Epithelial cell of esophagus (primary cell): ENCODE results near the gene RNF214.
A peak's percentile ranks its signal among the peaks of the same experiment; 100 is the strongest.
"Not testable (repeated sequence)": the region's sequence is repeated elsewhere in the genome, so short reads cannot be mapped to it uniquely, and the experiment has no call there.

Experiments used
- DNase-seq: peaks from one replicate; pipeline ENCODE4 v3.0.0; 2010; ENCODE audit warnings: low read depth
- H3K4me3 ChIP-seq: 2 replicates; pipeline ENCODE4 v1.5.1; 2011; ENCODE audit warnings: mild to moderate bottlenecking, low read length, control low read depth
- TF ChIP-seq, protein P1 (sequence below): IDR thresholded peaks from 2 replicates; pipeline ENCODE4 v1.5.1; 2011; ENCODE audit warnings: low read depth, mild to moderate bottlenecking, low read length, control low read depth, inconsistent platforms; ENCODE audit not compliant: insufficient read depth; ENCODE audit errors: missing control alignments

The RNF214 gene

DNA sequence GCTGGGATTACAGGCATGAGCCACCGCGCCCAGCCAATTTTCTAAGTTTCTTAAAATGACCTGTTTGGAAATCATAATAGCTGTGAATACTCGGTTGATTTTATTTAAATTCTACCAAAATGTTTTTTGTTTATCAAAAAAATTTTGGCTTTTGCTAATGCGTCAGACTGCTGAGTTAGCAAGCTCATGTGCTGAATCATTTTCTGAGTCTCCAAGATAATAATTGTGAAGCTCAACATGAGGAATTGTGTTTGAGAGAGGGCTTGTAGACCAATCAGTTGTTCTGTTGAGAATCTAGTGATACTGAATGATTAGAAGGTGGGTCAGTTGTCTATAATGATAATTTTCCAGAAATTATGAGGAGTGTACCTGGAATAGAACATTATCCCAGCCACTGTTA is 15.9 kb downstream of the RNF214 start:
- H3K4me3 ChIP-seq, result no peak overlapping the region
- TF ChIP-seq, protein P1, sequence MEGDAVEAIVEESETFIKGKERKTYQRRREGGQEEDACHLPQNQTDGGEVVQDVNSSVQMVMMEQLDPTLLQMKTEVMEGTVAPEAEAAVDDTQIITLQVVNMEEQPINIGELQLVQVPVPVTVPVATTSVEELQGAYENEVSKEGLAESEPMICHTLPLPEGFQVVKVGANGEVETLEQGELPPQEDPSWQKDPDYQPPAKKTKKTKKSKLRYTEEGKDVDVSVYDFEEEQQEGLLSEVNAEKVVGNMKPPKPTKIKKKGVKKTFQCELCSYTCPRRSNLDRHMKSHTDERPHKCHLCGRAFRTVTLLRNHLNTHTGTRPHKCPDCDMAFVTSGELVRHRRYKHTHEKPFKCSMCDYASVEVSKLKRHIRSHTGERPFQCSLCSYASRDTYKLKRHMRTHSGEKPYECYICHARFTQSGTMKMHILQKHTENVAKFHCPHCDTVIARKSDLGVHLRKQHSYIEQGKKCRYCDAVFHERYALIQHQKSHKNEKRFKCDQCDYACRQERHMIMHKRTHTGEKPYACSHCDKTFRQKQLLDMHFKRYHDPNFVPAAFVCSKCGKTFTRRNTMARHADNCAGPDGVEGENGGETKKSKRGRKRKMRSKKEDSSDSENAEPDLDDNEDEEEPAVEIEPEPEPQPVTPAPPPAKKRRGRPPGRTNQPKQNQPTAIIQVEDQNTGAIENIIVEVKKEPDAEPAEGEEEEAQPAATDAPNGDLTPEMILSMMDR, result no peak
- no peak for DNase-seq

DNA sequence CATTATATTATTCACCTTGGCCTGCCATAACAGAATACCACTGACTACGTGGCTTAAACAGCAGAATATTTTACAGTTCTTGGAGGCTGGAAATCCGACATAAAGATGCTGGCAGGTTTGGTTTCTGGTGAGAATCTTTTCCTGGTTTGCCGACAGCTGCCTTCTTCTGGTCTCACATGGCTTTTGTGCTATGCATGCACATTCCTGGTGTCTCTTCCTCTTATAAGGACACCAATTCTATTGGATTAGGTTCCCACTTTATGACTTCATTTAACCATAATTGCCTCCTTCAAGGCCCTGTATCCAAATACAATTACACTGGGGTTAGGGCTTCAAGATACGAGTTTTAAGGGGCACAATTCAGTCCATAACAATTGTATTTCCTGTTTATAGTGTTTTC is 17.1 kb downstream of the RNF214 start:
- DNase-seq, result no peak
- H3K4me3 ChIP-seq, result no peak overlapping the region
- TF ChIP-seq, protein P1, result no peak

DNA sequence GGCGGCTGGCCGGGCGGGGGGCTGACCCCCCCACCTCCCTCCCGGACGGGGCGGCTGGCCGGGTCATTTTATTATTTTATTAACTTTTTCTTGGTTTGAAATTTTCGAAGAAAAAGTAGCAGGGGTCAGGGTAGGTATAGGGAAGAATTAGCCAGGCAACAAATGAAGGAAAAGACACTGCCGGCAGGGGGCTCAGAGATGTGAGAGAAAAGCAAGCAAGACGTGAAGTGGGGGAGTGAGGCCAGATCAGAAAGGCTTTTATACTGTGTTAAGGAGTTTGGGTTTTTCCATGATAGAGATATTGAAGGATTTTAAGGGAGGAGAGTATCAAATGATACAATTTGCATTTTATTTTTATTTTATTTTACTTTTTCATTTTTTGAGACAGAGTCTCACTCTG is 19.0 kb downstream of the RNF214 start:
- TF ChIP-seq, protein P1, result no peak

DNA sequence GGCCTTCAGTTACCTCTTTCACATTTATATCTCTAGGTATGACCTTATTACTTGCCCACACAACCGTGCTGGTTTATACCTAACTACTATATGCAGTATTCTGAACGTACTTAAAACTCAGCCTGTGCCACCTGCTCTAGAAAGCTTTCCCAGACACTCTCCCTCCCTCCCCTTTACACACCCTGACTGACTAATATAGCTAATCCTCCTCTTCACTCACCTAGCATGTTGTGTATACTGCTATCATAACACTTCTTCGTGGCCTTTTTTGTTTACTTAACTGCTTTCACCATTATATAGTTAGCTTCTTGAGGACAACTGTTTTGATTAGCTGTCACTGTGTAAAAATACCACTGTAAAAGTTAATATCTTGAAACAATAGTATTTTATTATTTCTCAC is 23.5 kb downstream of the RNF214 start:
- H3K4me3 ChIP-seq, result no peak overlapping the region
- DNase-seq, result peak; percentile 72
- TF ChIP-seq, protein P1, result no peak

More for the DNA sequence above, 19.0 kb downstream of the RNF214 start:
- H3K4me3 ChIP-seq, result no peak overlapping the region
- no peak for DNase-seq

DNA sequence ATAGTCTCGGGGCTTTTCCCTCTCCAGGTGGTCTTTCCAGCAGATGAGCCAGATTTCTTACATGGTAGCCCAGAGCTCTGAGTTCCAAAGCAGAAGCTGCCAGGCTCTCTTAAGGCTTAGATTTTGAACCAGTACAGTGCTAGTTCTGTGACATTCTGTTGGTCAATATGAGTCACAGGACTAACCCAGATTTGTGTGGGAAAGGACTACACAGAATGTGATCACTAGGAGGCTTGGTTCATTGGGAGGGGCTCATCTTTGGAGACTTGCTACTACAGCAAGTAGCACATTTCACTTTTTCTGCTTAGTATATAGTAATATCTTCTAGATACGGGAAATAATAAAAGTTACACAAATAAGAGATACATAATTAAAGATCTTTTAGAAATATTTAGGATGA is 24.1 kb downstream of the RNF214 start:
- H3K4me3 ChIP-seq, result no peak overlapping the region
- TF ChIP-seq, protein P1, result no peak
- DNase-seq, result peak; percentile 71

DNA sequence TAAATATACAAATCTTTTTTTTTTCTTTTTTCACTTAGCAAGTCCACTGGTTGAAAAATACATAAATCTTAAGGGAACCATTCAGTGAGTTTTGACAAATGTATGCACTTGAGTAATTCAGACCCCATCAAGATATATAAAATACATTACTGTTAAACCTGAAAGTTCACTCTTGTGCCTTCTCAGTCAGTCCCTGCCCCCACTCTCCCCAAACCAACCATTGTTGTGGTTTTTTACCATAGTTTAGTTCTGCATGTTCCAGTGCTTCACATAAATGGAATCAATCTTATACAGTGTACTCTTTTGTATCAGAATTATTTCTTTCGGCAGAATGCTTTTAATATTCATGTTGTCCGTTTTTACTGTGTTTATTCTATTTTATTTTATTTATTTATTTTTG is 26.1 kb downstream of the RNF214 start:
- no peak for DNase-seq
- TF ChIP-seq, protein P1, result no peak
- no peak overlapping the region for H3K4me3 ChIP-seq

DNA sequence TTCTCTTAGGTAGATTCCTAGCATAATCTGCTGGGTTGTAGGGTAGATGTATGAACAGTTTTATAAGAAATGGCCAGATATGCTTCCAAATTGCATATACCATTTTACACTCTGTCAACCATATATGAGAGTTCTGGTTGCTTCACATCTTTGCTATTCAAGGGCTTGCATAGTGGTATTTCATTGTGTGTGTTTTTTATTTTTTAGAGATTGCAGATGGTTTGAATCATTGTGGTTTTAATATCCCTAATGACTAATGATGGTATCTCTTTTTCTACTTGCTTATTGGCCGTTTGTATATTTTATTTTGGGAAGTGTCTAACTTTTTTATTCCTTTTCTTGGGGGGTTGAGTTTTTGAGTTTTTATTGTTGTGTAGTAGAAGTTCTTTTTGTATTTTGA is 26.9 kb downstream of the RNF214 start:
- DNase-seq, result peak; percentile 9
- TF ChIP-seq, protein P1, result no peak
- no peak overlapping the region for H3K4me3 ChIP-seq

DNA sequence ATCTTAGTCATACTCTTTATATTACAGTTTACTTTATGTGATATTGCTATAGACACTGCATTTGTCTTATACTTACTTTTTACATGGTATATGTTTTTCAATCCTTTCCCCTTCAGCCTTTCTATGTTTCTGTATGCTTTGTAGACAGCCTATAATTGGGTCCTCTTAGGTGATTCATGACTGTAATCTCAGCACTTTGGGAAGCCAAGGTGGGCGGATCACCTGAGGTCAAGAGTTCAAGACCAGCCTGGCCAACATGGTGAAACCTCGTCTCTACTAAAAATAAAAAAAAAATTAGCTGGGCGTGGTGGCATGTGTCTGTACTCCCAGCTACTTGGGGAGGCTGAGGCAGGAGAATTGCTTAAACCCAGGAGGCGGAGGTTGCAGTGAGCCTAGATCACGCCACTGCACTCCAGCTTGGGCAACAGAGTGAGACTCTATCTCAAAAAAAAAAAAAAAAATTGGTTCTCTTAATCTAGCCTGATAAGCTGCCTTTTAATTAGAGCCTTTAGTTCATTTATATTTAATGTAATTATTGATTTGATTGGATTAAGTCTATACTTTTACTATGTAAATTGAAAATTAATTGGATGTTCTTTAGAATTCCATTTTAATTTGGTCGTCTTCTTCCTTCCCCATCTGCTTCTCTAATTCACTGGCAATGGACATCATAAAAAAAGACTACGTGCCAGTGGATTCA is 32.3 kb downstream of the RNF214 start:
- DNase-seq, H3K4me3 ChIP-seq: not testable (repeated sequence)
